Measurements from ENCODE around the gene TRAPPC6A. TPM values are rescaled to one million over a fixed set of nuclear protein-coding genes. Genes with fewer than 3 reads are reported as not detected.

Gene TRAPPC6A
- total and polyA plus RNA-seq, 9 donors: 1.8 to 33.7 (median 23.4) TPM

GRCh38 chr19:45142016-45142725 lies 35.9 kb downstream of the TRAPPC6A start:
- no peaks in the 10 kb centered on the region for H3K36me3 ChIP-seq
- no peak overlapping the region for H3K4me3 ChIP-seq
- DNase-seq: no peak
- no peak for TF ChIP-seq EP300 (IDR thresholded peaks at IDR 0.05)
- TF ChIP-seq, protein P1, sequence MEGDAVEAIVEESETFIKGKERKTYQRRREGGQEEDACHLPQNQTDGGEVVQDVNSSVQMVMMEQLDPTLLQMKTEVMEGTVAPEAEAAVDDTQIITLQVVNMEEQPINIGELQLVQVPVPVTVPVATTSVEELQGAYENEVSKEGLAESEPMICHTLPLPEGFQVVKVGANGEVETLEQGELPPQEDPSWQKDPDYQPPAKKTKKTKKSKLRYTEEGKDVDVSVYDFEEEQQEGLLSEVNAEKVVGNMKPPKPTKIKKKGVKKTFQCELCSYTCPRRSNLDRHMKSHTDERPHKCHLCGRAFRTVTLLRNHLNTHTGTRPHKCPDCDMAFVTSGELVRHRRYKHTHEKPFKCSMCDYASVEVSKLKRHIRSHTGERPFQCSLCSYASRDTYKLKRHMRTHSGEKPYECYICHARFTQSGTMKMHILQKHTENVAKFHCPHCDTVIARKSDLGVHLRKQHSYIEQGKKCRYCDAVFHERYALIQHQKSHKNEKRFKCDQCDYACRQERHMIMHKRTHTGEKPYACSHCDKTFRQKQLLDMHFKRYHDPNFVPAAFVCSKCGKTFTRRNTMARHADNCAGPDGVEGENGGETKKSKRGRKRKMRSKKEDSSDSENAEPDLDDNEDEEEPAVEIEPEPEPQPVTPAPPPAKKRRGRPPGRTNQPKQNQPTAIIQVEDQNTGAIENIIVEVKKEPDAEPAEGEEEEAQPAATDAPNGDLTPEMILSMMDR (IDR thresholded peaks at IDR 0.05): no peak
- no peak for TF ChIP-seq POLR2A (IDR thresholded peaks at IDR 0.05)
- WGBS, 3 donors: 91% methylated on average over 32 to 33 of the region's 33 CpGs
- no peaks in the 10 kb centered on the region for H3K9me3 ChIP-seq
- intact Hi-C loops (cut with DNase I): no loop called here
- H3K4me1 ChIP-seq (ENCODE audit: insufficient read depth): no peaks in the 10 kb centered on the region
- no peak overlapping the region for H3K27ac ChIP-seq
- H3K27me3 ChIP-seq: no peaks in the 10 kb centered on the region

GRCh38 chr19:45141203-45141900 lies 36.7 kb downstream of the TRAPPC6A start:
- Histone ChIP-seq H3K4me1 (ENCODE audit: insufficient read depth) (no peaks in the 10 kb centered on the region), H3K9me3 (no peaks in the 10 kb centered on the region), H3K27ac (no peak overlapping the region), H3K4me3 (no peak overlapping the region), H3K27me3 (no peaks in the 10 kb centered on the region), H3K36me3 (no peaks in the 10 kb centered on the region)
- WGBS, 3 donors: 93 to 95% (median 94%) methylated on average over 28 of the region's 28 CpGs
- TF ChIP-seq POLR2A (IDR thresholded peaks at IDR 0.05): no peak
- TF ChIP-seq EP300 (IDR thresholded peaks at IDR 0.05): no peak
- TF ChIP-seq, protein P1 (IDR thresholded peaks at IDR 0.05): no peak
- no peak for DNase-seq
- intact Hi-C loops (cut with DNase I): no loop called here

- H3K36me3 ChIP-seq: no peaks in the 10 kb centered on the region
- WGBS, 3 donors: 87 to 91% (median 90%) methylated on average over 11 of the region's 11 CpGs
- no peak overlapping the region for H3K27ac ChIP-seq
- no peaks in the 10 kb centered on the region for H3K4me1 ChIP-seq (ENCODE audit: insufficient read depth)
- DNase-seq: no peak
- H3K9me3 ChIP-seq: no peaks in the 10 kb centered on the region
- intact Hi-C loops (cut with DNase I): no loop called here
- no peaks in the 10 kb centered on the region for H3K27me3 ChIP-seq
- no peak overlapping the region for H3K4me3 ChIP-seq
- no peak for TF ChIP-seq POLR2A (IDR thresholded peaks at IDR 0.05)
- TF ChIP-seq, protein P1 (IDR thresholded peaks at IDR 0.05): no peak
- no peak for TF ChIP-seq EP300 (IDR thresholded peaks at IDR 0.05)
Observed at GRCh38 chr19:45140533-45140932, 37.5 kb downstream of the TRAPPC6A start.

- intact Hi-C loops (cut with DNase I): no loop called here
- no peaks in the 10 kb centered on the region for H3K9me3 ChIP-seq
- H3K27me3 ChIP-seq: no peaks in the 10 kb centered on the region
- H3K36me3 ChIP-seq: no peaks in the 10 kb centered on the region
- DNase-seq: no peak
- H3K27ac ChIP-seq: no peak overlapping the region
- no peak overlapping the region for H3K4me3 ChIP-seq
- WGBS, 3 donors: 81 to 89% (median 83%) methylated on average over 8 of the region's 8 CpGs
- no peaks in the 10 kb centered on the region for H3K4me1 ChIP-seq (ENCODE audit: insufficient read depth)
- TF ChIP-seq, protein P1 (IDR thresholded peaks at IDR 0.05): no peak
- TF ChIP-seq EP300 (IDR thresholded peaks at IDR 0.05) (no peak), POLR2A (IDR thresholded peaks at IDR 0.05) (no peak)
Observed at GRCh38 chr19:45140144-45140503, 37.9 kb downstream of the TRAPPC6A start.

Measured in ovary (tissue), 9 donors.